Testis (tissue), 3 donors: ENCODE measurements around the gene POLR3G. TPM values are rescaled to one million over a fixed set of nuclear protein-coding genes. Genes with fewer than 3 reads are reported as not detected.

Source experiments
- DNase-seq: peaks from one replicate; pipeline ENCODE4 v3.0.0-alpha.2; 2019
- H3K27ac ChIP-seq, 2 donors: fragments of 200-600 bp; sonication (generic); one replicate each; pipeline ENCODE4 v1.5.1; 2019
- H3K27me3 ChIP-seq: fragments of 200-600 bp; sonication (generic); one replicate; pipeline ENCODE4 v1.5.1; 2019
- H3K36me3 ChIP-seq: fragments of 200-600 bp; sonication (generic); one replicate; pipeline ENCODE4 v1.5.1; 2017; ENCODE audit warnings: low read depth; ENCODE audit errors: missing control alignments
- H3K4me1 ChIP-seq: fragments of 200-600 bp; sonication (generic); one replicate; pipeline ENCODE4 v1.5.1; 2019
- H3K4me3 ChIP-seq, 2 donors: fragments of 200-600 bp; sonication (generic); one replicate each; pipeline ENCODE4 v1.5.1; 2017 to 2019
- H3K9me3 ChIP-seq: fragments of 200-600 bp; sonication (generic); one replicate; pipeline ENCODE4 v1.5.1; 2017
- POLR2A ChIP-seq: fragments of 450-650 bp; IDR thresholded peaks from one replicate; pipeline ENCODE4 v1.6.1; 2017; ENCODE audit warnings: antibody characterized with exemption, mild to moderate bottlenecking, moderate library complexity
- WGBS, 2 donors: methylation state at CpG; one replicate each; pipeline ENCODE4 v1.1.5; 2018; 5-methylcytosine and 5-hydroxymethylcytosine counted together
- intact Hi-C: fragments of 100-400 bp; cut with DNase I; formaldehyde crosslinking; loops from one replicate; pipeline ENCODE4 v1.15.1; 2023; ENCODE audit warnings: low total_unique reads
- polyA plus RNA-seq: library from polyadenylated mRNA; stranded (reverse); fragments of 350-450 nt; fragmentation: Illumina TruSeq; extraction: RNeasy Lipid Tissue Mini Kit (QIAGEN cat#74804); gene quantifications from one replicate; pipeline ENCODE4 v1.2.3, GENCODE V29; 2014; ENCODE audit warnings: low read depth, low replicate concordance; ENCODE audit not compliant: insufficient read depth
- total RNA-seq, 2 donors: library from RNA; depleted of rRNA; stranded (reverse); fragments of >200 nt; gene quantifications; one replicate each; pipeline ENCODE4 v1.2.3, GENCODE V29; 2016
- TF ChIP-seq, protein P1 (sequence below), 3 experiments: fragments of 450-650 bp in 2 of 3; fragments of 200-600 bp in 1 of 3; sonication (generic) in 1 of 3; IDR thresholded peaks; one replicate each; pipeline ENCODE4 v1.5.1; 2016 to 2019; ENCODE audit warnings: antibody characterized with exemption in 3 of 3, mild to moderate bottlenecking in 2 of 3, moderate library complexity in 1 of 3

The POLR3G gene
- total and polyA plus RNA-seq, 3 donors from 2014 or later, result 5.2 to 13.4 (median 9.4) TPM

DNA sequence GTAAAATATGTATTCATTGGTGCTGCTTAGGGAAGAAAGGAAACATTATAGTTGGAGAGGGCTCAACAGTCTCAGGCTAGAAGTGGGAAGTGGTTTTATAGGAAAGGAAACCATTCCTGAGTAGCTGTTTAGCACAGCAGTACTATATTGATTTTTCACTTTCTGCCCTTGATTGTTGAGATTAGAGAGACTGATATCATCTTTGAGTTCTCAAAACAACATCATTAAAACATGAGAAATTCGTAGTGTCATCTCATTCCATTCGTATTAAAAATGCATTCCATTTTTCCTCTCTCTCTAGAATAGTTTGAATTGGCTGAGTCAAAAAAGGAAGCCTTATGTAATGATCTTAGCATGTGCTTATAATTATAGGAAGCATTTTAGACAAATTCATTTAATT lies 14.1 kb downstream of the POLR3G start:
- H3K4me3 ChIP-seq, result no peak overlapping the region
- H3K36me3 ChIP-seq, result no peaks in the 10 kb centered on the region
- H3K9me3 ChIP-seq, result no peaks in the 10 kb centered on the region
- no peaks in the 10 kb centered on the region for H3K4me1 ChIP-seq
- TF ChIP-seq, protein P1, sequence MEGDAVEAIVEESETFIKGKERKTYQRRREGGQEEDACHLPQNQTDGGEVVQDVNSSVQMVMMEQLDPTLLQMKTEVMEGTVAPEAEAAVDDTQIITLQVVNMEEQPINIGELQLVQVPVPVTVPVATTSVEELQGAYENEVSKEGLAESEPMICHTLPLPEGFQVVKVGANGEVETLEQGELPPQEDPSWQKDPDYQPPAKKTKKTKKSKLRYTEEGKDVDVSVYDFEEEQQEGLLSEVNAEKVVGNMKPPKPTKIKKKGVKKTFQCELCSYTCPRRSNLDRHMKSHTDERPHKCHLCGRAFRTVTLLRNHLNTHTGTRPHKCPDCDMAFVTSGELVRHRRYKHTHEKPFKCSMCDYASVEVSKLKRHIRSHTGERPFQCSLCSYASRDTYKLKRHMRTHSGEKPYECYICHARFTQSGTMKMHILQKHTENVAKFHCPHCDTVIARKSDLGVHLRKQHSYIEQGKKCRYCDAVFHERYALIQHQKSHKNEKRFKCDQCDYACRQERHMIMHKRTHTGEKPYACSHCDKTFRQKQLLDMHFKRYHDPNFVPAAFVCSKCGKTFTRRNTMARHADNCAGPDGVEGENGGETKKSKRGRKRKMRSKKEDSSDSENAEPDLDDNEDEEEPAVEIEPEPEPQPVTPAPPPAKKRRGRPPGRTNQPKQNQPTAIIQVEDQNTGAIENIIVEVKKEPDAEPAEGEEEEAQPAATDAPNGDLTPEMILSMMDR (IDR thresholded peaks at IDR 0.05), result no peak
- no peak for TF ChIP-seq POLR2A
- 82 to 84% methylated on average over 2 of the region's 2 CpGs for WGBS, 2 donors
- H3K27me3 ChIP-seq, result no peaks in the 10 kb centered on the region
- H3K27ac ChIP-seq, result no peak overlapping the region
- intact Hi-C loops, result no loop called here
- no peak for DNase-seq

DNA sequence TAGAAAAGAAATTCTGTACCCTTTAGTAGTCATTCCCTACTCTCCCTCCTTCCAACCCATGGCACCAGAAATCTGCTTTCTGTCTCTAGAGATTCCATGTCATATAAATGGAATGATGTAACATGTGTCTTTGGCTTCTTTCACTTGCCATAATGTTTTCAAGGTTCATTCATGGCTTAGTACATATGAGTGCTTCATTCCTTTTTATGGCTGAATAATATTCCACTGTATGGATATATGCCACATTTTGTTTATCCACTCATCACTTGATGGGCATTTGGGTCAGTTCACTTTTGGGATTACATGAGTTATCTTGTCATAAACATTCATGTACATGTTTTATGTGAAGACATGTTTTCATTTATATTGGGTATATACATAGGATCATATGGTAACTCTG lies 19.4 kb downstream of the POLR3G start:
- intact Hi-C loops, result no loop called here
- no peak for TF ChIP-seq POLR2A
- TF ChIP-seq, protein P1 (IDR thresholded peaks at IDR 0.05), result no peak
- H3K27me3 ChIP-seq, result no peaks in the 10 kb centered on the region
- H3K36me3 ChIP-seq, result no peaks in the 10 kb centered on the region
- no peak overlapping the region for H3K4me3 ChIP-seq
- H3K9me3 ChIP-seq, result no peaks in the 10 kb centered on the region
- no peak overlapping the region for H3K27ac ChIP-seq
- DNase-seq, result no peak
- H3K4me1 ChIP-seq, result no peaks in the 10 kb centered on the region

DNA sequence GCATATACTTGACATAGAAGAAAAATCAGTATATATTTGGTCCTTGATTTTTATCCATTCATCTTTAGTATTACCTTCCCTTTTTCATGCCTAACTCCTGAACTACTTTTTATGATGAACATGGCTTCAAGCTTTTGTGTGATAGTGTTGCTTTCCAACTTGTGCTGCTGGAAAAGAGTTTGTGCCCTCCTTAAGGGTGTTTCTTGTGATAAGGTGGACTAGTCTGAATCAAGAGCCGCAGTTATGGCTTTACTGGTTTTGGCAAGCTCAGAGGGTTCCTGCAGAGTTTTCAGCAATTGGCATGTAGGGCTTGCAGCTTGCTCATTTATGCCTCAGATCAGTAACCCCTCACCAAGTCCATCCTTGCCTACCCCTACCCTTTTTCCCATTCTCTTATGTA lies 20.5 kb downstream of the POLR3G start:
- no peaks in the 10 kb centered on the region for H3K9me3 ChIP-seq
- TF ChIP-seq, protein P1 (IDR thresholded peaks at IDR 0.05), result no peak
- no peak for TF ChIP-seq POLR2A
- no peaks in the 10 kb centered on the region for H3K27me3 ChIP-seq
- H3K27ac ChIP-seq, result no peak overlapping the region
- 78 to 79% methylated on average over 1 of the region's 1 CpG for WGBS, 2 donors
- H3K4me1 ChIP-seq, result no peaks in the 10 kb centered on the region
- H3K4me3 ChIP-seq, result no peak overlapping the region
- H3K36me3 ChIP-seq, result no peaks in the 10 kb centered on the region
- intact Hi-C loops, result no loop called here
- no peak for DNase-seq

DNA sequence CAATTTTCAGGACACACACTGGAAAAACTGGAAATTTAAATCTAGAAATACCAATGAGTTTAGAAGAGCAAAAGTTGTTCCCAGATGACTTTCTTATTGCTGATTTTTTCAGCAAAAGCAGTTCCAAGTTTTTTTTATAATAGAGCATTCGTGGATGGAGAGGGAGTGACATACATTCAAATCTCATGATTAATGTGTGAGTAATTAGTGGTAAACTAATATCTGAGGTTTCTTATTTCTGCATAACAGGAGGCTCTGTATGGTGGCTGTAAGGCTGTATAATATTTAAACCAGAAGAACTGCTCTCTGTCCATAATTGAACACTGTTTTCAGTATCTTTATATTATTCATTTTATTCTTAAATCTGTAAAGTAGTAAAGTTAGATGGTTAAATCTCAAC lies 28.9 kb downstream of the POLR3G start:
- Histone ChIP-seq H3K27me3 (no peaks in the 10 kb centered on the region), H3K27ac (no peak overlapping the region)
- no peak for TF ChIP-seq POLR2A
- TF ChIP-seq, protein P1 (IDR thresholded peaks at IDR 0.05), result no peak

DNA sequence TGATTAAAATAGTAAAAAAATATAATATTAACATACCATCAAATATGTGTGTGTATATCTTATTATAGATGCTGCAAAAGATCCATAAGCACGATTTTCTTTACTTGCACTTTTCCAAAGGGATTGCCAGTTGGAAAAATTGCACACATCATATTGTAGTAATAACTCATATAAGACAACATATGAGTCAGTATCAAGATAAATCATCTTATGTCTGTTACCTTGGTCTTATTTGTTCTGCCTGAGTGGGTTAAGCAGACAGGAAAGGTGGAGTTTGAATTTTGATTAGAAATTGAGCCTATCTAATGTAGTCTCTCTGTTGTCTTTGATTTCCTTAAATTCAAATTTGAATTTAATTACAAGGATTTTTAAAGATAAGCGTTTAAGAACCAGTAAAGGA lies 30.1 kb downstream of the POLR3G start:
- H3K27me3 ChIP-seq, result no peaks in the 10 kb centered on the region
- H3K9me3 ChIP-seq, result no peaks in the 10 kb centered on the region
- H3K36me3 ChIP-seq, result no peaks in the 10 kb centered on the region
- no peak overlapping the region for H3K27ac ChIP-seq
- intact Hi-C loops, result no loop called here
- no peak for TF ChIP-seq POLR2A
- TF ChIP-seq, protein P1 (IDR thresholded peaks at IDR 0.05), result no peak
- H3K4me3 ChIP-seq, result no peak overlapping the region
- 92% methylated on average over 2 of the region's 2 CpGs for WGBS, 2 donors
- H3K4me1 ChIP-seq, result no peaks in the 10 kb centered on the region
- DNase-seq, result no peak

More for the DNA sequence above, 28.9 kb downstream of the POLR3G start:
- no peaks in the 10 kb centered on the region for H3K4me1 ChIP-seq
- H3K36me3 ChIP-seq, result no peaks in the 10 kb centered on the region
- no peaks in the 10 kb centered on the region for H3K9me3 ChIP-seq
- WGBS, 2 donors, result 79 to 86% methylated on average over 1 of the region's 1 CpG
- intact Hi-C loops, result no loop called here
- no peak overlapping the region for H3K4me3 ChIP-seq
- no peak for DNase-seq
